ENCODE measurements around the gene PCGF5.

PCGF5 gene

DNA sequence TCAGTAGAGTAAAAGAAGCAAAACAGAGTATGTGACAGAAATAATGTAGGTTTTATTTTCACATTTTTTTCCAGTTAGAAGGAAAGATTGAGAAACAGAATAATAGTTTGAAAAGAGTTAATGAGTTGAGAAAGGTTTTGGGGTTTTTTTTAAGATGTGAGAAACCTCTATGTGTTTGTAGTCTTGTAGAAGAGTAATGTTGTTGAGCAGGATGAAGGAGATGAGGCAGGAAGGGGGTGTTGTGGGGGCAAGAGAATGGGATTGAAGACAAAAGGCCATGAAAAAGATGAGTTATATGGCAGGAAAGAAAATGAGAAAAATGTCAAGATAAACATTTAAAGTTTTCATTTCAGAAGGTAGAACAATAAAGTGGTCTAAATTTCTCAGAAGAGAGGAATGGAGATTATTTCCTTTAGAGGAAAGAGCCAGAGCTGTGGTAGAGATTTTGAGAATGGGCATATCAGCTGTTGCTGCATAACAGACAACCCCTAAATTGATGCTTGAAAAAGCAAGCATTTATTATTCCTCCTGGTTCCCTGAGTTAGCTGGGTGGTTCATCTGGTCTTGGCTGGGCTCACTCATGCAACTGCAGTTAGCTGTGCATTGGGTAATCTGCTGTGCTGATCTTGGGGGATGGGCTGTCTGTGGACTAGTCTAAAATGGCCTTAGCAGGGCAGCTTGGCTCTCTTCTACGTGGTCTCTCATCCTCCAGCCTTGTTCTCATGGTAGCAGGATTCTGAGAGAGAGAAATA lies 27.1 kb downstream of the PCGF5 start:
- no peak overlapping the region for H3K4me3 ChIP-seq (ENCODE audit: control insufficient read depth in 1 of 7, extremely low read depth in 1 of 7, insufficient read depth in 4 of 7, low read depth in 2 of 7, low read length in 6 of 7)
- 100% methylated on average over 1 of the region's 1 CpG for WGBS (ENCODE audit: insufficient coverage)
- peaks cover under 1 to 12% (median 3%) of the 10 kb centered on the region in 4 experiments for H3K36me3 ChIP-seq (ENCODE audit: control insufficient read depth in 4 of 4, insufficient read depth in 4 of 4, low read length in 3 of 4)
- H3K4me1 ChIP-seq (ENCODE audit: control extremely low read depth in 1 of 4, control insufficient read depth in 4 of 4, insufficient read depth in 4 of 4, low read length in 3 of 4) = no peaks in the 10 kb centered on the region
- CTCF ChIA-PET = interaction anchor here (1.0 to 5.8 kb wide), 5 partner anchors 9 to 336 kb away, joined by 3 to 69 read pairs (median 9); no protein-coding TSS in a partner anchor
- POLR2A ChIA-PET = no interaction called here
- no peak overlapping the region for H3K27ac ChIP-seq (ENCODE audit: insufficient read depth in 1 of 2, low read depth in 1 of 2, low read length in 2 of 2, poor library complexity in 1 of 2, severe bottlenecking in 2 of 2)
- no peak for DNase-seq
- H3K27me3 ChIP-seq (replicated peaks in 2 of 5; ENCODE audit: control insufficient read depth in 4 of 5, insufficient read depth in 5 of 5, low read length in 4 of 5) = no peaks in the 10 kb centered on the region
- no peaks in the 10 kb centered on the region for H3K9me3 ChIP-seq (ENCODE audit: control extremely low read depth in 1 of 5, control insufficient read depth in 4 of 5, insufficient read depth in 2 of 5, low read depth in 1 of 5, low read length in 4 of 5)

DNA sequence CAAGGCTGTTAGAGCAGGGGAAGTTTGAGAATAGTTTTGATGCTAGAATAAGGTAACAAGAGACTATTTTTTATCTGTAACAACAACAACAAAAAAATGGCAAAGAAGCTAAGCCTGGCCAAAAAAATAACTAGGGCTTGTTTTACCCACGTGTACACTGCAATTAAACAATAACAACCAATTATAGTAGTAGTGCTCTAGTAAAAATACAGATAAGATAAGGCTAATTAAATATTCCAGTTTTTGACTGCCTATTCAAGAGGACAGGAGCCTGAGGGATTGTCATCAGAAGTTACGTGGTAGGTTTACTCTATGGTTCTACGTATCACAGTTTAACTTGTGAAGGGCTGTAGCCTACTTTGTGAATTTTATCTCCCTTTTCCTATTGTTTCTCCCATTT lies 29.2 kb downstream of the PCGF5 start:
- Histone ChIP-seq H3K4me1 (ENCODE audit: control extremely low read depth in 1 of 4, control insufficient read depth in 4 of 4, insufficient read depth in 4 of 4, low read length in 3 of 4) (no peaks in the 10 kb centered on the region), H3K4me3 (ENCODE audit: control insufficient read depth in 1 of 7, extremely low read depth in 1 of 7, insufficient read depth in 4 of 7, low read depth in 2 of 7, low read length in 6 of 7) (no peak overlapping the region), H3K27me3 (replicated peaks in 2 of 5; ENCODE audit: control insufficient read depth in 4 of 5, insufficient read depth in 5 of 5, low read length in 4 of 5) (no peaks in the 10 kb centered on the region), H3K27ac (ENCODE audit: insufficient read depth in 1 of 2, low read depth in 1 of 2, low read length in 2 of 2, poor library complexity in 1 of 2, severe bottlenecking in 2 of 2) (no peak overlapping the region), H3K9me3 (ENCODE audit: control extremely low read depth in 1 of 5, control insufficient read depth in 4 of 5, insufficient read depth in 2 of 5, low read depth in 1 of 5, low read length in 4 of 5) (peaks cover under 1 to 4% (median under 1%) of the 10 kb centered on the region in 5 experiments), H3K36me3 (ENCODE audit: control insufficient read depth in 4 of 4, insufficient read depth in 4 of 4, low read length in 3 of 4) (peaks cover 10 to 32% (median 15%) of the 10 kb centered on the region in 4 experiments)
- DNase-seq = no peak
- POLR2A ChIA-PET = no interaction called here
- CTCF ChIA-PET = interaction anchor here (0.9 to 5.8 kb wide), 13 partner anchors 10 to 383 kb away, joined by 3 to 69 read pairs (median 7); no protein-coding TSS in a partner anchor
- no CpG with 5 or more reads among the region's 3 CpGs for WGBS (ENCODE audit: insufficient coverage)

DNA sequence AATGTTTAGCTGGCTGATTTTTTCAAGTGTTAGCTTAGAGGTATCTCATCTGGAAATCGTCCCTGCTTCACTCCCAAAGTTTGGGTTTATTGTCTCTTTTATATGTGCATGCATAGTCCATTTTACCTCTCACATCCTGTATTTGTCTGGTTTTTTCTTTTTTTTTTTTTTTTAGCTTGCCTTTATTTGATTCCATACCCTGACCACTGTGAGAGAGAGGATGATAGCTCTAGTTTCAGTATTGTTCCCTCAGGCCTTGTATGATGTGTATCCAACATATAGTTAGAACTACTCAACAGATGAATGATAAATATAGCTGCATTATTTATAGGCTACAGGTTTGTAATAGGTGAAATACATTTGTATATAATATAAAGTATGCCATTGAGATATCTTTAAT lies 29.9 kb downstream of the PCGF5 start:
- POLR2A ChIA-PET = interaction anchor here (0.9 kb wide), 1 partner anchor 86 kb away, joined by 6 read pairs; no protein-coding TSS in a partner anchor
- CTCF ChIA-PET = interaction anchor here (0.6 to 5.8 kb wide), 27 partner anchors 10 to 1413 kb away, joined by 3 to 69 read pairs (median 4); partner anchors contain the start of gene ANKRD1

DNA sequence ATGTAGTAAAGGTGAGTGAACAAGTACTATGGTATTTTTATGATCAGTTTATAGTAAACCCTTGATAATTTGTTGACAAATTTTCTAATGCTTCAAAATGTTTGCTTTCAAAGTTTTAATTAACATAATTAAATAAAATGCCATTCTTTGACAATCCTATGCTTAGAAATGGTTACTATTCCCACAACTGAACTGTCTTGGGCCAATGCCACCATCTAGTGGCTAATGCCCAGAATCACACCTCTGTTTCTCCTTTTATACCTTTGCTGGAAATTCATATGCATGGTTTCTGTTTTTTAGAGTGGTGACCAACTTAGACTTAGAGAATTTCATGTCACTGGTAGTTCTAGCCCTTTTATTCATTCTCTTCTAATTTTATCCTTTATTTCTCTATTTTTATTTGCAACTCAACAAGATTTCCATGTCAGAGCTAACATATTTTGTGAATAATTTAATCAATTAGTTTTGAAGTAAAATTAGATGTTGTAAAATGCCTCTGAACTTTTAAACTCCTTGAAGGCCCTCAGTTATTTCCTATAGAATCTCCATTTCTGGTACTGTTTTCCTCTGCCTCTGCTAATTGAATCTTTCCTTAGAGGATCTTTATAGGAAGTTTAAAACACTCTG lies 31.1 kb downstream of the PCGF5 start:
- CTCF ChIA-PET = interaction anchor here (0.7 to 5.8 kb wide), 33 partner anchors 10 to 385 kb away, joined by 3 to 69 read pairs (median 4); no protein-coding TSS in a partner anchor
- Histone ChIP-seq H3K4me3 (ENCODE audit: control insufficient read depth in 1 of 7, extremely low read depth in 1 of 7, insufficient read depth in 4 of 7, low read depth in 2 of 7, low read length in 6 of 7) (no peak overlapping the region), H3K4me1 (ENCODE audit: control extremely low read depth in 1 of 4, control insufficient read depth in 4 of 4, insufficient read depth in 4 of 4, low read length in 3 of 4) (no peaks in the 10 kb centered on the region), H3K27ac (ENCODE audit: insufficient read depth in 1 of 2, low read depth in 1 of 2, low read length in 2 of 2, poor library complexity in 1 of 2, severe bottlenecking in 2 of 2) (no peak overlapping the region), H3K36me3 (ENCODE audit: control insufficient read depth in 4 of 4, insufficient read depth in 4 of 4, low read length in 3 of 4) (peaks cover 19 to 50% (median 26%) of the 10 kb centered on the region in 4 experiments), H3K27me3 (replicated peaks in 2 of 5; ENCODE audit: control insufficient read depth in 4 of 5, insufficient read depth in 5 of 5, low read length in 4 of 5) (no peaks in the 10 kb centered on the region), H3K9me3 (ENCODE audit: control extremely low read depth in 1 of 5, control insufficient read depth in 4 of 5, insufficient read depth in 2 of 5, low read depth in 1 of 5, low read length in 4 of 5) (peaks cover 5 to 18% (median 8%) of the 10 kb centered on the region in 5 experiments)
- peak; percentile 55 to 80 (median 72) for DNase-seq
- POLR2A ChIA-PET = interaction anchor here (0.9 kb wide), 1 partner anchor 163 kb away, joined by 3 read pairs; no protein-coding TSS in a partner anchor

More for the DNA sequence above, 29.9 kb downstream of the PCGF5 start:
- H3K9me3 ChIP-seq (ENCODE audit: control extremely low read depth in 1 of 5, control insufficient read depth in 4 of 5, insufficient read depth in 2 of 5, low read depth in 1 of 5, low read length in 4 of 5) = peaks cover 3 to 11% (median 7%) of the 10 kb centered on the region in 5 experiments
- no peak overlapping the region for H3K4me3 ChIP-seq (ENCODE audit: control insufficient read depth in 1 of 7, extremely low read depth in 1 of 7, insufficient read depth in 4 of 7, low read depth in 2 of 7, low read length in 6 of 7)
- no peaks in the 10 kb centered on the region for H3K27me3 ChIP-seq (replicated peaks in 2 of 5; ENCODE audit: control insufficient read depth in 4 of 5, insufficient read depth in 5 of 5, low read length in 4 of 5)
- DNase-seq = no peak
- no peak overlapping the region for H3K27ac ChIP-seq (ENCODE audit: insufficient read depth in 1 of 2, low read depth in 1 of 2, low read length in 2 of 2, poor library complexity in 1 of 2, severe bottlenecking in 2 of 2)
- no peaks in the 10 kb centered on the region for H3K4me1 ChIP-seq (ENCODE audit: control extremely low read depth in 1 of 4, control insufficient read depth in 4 of 4, insufficient read depth in 4 of 4, low read length in 3 of 4)
- no CpG with 5 or more reads among the region's 1 CpG for WGBS (ENCODE audit: insufficient coverage)
- H3K36me3 ChIP-seq (ENCODE audit: control insufficient read depth in 4 of 4, insufficient read depth in 4 of 4, low read length in 3 of 4) = peaks cover 16 to 38% (median 20%) of the 10 kb centered on the region in 4 experiments

DNA sequence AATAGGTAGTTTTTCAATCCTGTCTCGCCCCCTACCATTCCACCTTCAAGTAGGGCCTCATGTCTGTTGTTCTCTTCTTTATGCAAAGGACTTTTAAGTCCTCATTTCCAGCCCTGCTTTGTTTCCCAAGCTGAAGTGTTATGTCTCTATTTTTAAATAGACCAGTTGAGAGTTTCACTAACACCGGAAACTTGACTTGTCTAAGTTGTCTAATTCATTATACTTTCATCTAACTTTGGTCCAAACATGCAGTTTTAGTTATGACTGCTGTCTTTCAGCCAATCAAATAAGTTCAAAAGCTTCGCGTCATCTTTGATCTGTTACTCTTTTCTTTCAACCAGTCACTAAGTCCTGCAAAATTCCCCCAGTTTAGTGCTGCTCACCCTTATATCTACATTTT lies 32.8 kb downstream of the PCGF5 start:
- Histone ChIP-seq H3K9me3 (ENCODE audit: control extremely low read depth in 1 of 5, control insufficient read depth in 4 of 5, insufficient read depth in 2 of 5, low read depth in 1 of 5, low read length in 4 of 5) (peaks cover 5 to 18% (median 8%) of the 10 kb centered on the region in 5 experiments), H3K4me3 (ENCODE audit: control insufficient read depth in 1 of 7, extremely low read depth in 1 of 7, insufficient read depth in 4 of 7, low read depth in 2 of 7, low read length in 6 of 7) (no peak overlapping the region), H3K27me3 (replicated peaks in 2 of 5; ENCODE audit: control insufficient read depth in 4 of 5, insufficient read depth in 5 of 5, low read length in 4 of 5) (no peaks in the 10 kb centered on the region), H3K27ac (ENCODE audit: insufficient read depth in 1 of 2, low read depth in 1 of 2, low read length in 2 of 2, poor library complexity in 1 of 2, severe bottlenecking in 2 of 2) (no peak overlapping the region), H3K36me3 (ENCODE audit: control insufficient read depth in 4 of 4, insufficient read depth in 4 of 4, low read length in 3 of 4) (peaks cover 25 to 62% (median 29%) of the 10 kb centered on the region in 4 experiments), H3K4me1 (ENCODE audit: control extremely low read depth in 1 of 4, control insufficient read depth in 4 of 4, insufficient read depth in 4 of 4, low read length in 3 of 4) (no peaks in the 10 kb centered on the region)
- ChIA-PET POLR2A (no interaction called here), CTCF (interaction anchor here (1.8 to 5.8 kb wide), 3 partner anchors 164 to 341 kb away, joined by 8 to 69 read pairs (median 9); no protein-coding TSS in a partner anchor)
- no peak for DNase-seq
- WGBS (ENCODE audit: insufficient coverage) = 78% methylated on average over 1 of the region's 4 CpGs

DNA sequence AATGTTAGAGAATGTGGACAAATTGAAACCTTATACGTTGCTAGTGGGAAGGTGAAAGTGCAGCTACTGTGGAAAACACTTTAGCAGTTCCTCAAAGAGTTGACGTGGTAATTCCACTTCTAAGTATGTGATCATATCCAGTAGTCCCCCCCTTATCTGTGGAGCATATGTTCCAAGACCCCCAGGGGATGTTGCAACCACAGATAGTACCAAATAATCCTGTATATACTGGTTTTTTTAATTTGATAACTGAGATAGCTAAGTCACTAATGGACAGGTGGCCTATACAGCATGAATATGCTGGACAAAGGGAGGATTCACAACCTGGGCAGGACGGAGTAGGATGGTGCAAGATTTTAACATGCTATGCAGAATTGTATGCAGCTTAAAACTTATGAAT lies 36.8 kb downstream of the PCGF5 start:
- ChIA-PET POLR2A (no interaction called here), CTCF (interaction anchor here (1.0 to 1.4 kb wide), 2 partner anchors 170 to 346 kb away, joined by 3 read pairs; no protein-coding TSS in a partner anchor)
- peaks cover 5 to 20% (median 8%) of the 10 kb centered on the region in 5 experiments for H3K9me3 ChIP-seq (ENCODE audit: control extremely low read depth in 1 of 5, control insufficient read depth in 4 of 5, insufficient read depth in 2 of 5, low read depth in 1 of 5, low read length in 4 of 5)
- no peak overlapping the region for H3K27ac ChIP-seq (ENCODE audit: insufficient read depth in 1 of 2, low read depth in 1 of 2, low read length in 2 of 2, poor library complexity in 1 of 2, severe bottlenecking in 2 of 2)
- no peaks in the 10 kb centered on the region for H3K27me3 ChIP-seq (replicated peaks in 2 of 5; ENCODE audit: control insufficient read depth in 4 of 5, insufficient read depth in 5 of 5, low read length in 4 of 5)
- peaks cover 27 to 60% (median 32%) of the 10 kb centered on the region in 4 experiments for H3K36me3 ChIP-seq (ENCODE audit: control insufficient read depth in 4 of 4, insufficient read depth in 4 of 4, low read length in 3 of 4)
- H3K4me3 ChIP-seq (ENCODE audit: control insufficient read depth in 1 of 7, extremely low read depth in 1 of 7, insufficient read depth in 4 of 7, low read depth in 2 of 7, low read length in 6 of 7) = no peak overlapping the region
- H3K4me1 ChIP-seq (ENCODE audit: control extremely low read depth in 1 of 4, control insufficient read depth in 4 of 4, insufficient read depth in 4 of 4, low read length in 3 of 4) = no peaks in the 10 kb centered on the region
- 100% methylated on average over 3 of the region's 3 CpGs for WGBS (ENCODE audit: insufficient coverage)
- DNase-seq = no peak
